Measurements from ENCODE around the gene MDN1.
"Not testable (repeated sequence)": the region's sequence is repeated elsewhere in the genome, so short reads cannot be mapped to it uniquely, and the experiment has no call there.

Gene MDN1

DNA sequence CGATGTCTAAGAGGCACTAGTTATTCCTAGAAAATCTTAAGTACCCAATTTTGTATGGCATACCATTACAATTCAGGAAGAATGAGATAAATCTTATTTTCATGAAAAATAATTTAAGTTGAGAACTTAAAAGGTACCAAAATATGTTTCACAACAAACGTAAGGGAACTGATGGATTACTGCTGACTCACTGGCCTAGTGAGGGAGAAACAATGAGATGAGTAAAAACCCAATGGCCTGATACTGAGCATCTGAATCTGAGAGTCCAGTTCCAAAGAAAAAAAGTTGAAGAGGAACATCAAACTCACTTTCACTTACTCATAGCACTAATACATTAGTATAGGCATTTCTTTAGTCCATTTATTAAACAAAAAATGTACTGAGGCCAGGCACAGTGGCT lies 56.0 kb downstream of the MDN1 start:
- no peak for DNase-seq

- no peak for DNase-seq
These were observed 60.8 kb downstream of the MDN1 start for GRCh38 chr6:89758830-89759229.

GRCh38 chr6:89750338-89750737 lies 69.3 kb downstream of the MDN1 start:
- no peak for DNase-seq

GRCh38 chr6:89749918-89750317 lies 69.7 kb downstream of the MDN1 start:
- no peak for DNase-seq

GRCh38 chr6:89745716-89746115 lies 73.9 kb downstream of the MDN1 start:
- DNase-seq: no peak

GRCh38 chr6:89745096-89745495 lies 74.5 kb downstream of the MDN1 start:
- no peak for DNase-seq

GRCh38 chr6:89736893-89737292 lies 82.7 kb downstream of the MDN1 start:
- DNase-seq: no peak

- no peak for DNase-seq
These were observed 85.1 kb downstream of the MDN1 start for GRCh38 chr6:89734526-89734925.

- no peak for DNase-seq
These were observed 87.5 kb downstream of the MDN1 start for GRCh38 chr6:89731924-89732567.

DNA sequence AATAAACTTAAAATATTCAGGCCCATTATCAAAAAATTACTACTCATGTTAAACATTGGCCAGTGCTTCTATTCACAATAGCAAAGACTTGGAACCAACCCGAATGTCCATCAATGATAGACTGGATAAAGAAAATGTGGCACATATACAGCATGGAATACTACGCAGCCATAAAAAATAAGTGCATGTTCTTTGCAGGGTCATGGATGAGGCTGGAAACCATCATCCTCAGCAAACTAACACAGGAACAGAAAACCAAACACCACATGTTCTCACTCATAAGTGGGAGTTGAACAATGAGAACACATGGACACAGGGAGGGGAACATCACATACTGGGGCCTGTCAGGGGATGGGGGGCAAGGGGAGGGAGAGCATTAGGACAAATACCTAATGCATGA lies 88.3 kb downstream of the MDN1 start:
- not testable (repeated sequence) for DNase-seq

- no peak for DNase-seq
These were observed 89.8 kb downstream of the MDN1 start for GRCh38 chr6:89729818-89730217.

DNA sequence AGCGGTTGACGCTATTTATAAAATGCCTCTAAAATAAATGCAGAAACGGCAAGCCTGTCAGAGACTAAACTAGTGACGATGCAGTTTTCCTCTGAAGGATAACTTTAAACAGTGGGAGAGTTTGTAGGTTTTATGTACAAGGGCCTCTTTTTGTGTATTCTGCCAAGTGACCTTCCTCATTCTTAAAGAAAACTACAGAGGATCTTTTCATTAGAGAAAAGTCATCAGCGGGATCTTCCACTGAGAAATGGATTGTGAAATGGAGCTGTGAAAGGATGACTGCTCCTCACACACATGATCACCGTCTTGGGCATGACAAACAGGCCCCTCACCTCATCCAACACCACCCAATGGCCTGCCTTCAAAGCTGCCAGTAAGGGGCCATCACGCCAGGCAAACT lies 92.1 kb downstream of the MDN1 start:
- no peak for DNase-seq

DNA sequence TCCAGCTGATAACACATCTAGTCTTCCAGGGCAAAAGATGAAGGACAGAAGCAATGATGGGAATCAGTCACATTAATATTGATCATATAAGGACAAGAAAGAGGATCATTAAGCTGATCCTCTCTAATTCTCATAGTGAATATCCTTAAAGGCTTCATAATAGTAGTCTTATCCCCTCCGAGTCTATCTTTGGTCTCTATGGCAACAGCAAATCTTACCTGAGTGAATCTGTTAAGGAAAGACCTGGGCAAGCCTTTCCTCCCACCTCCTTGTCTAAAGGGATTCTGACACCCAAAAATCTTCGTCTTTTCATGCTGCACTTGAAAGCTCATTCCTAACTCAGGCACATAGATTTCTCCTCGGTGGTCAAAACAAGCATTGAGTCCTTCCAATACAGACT lies 94.6 kb downstream of the MDN1 start:
- no peak for DNase-seq

GRCh38 chr6:89723046-89723445 lies 96.5 kb downstream of the MDN1 start:
- DNase-seq: no peak

GRCh38 chr6:89716532-89716931 lies 103.1 kb downstream of the MDN1 start:
- no peak for DNase-seq

- no peak for DNase-seq
These were observed 107.8 kb downstream of the MDN1 start for GRCh38 chr6:89711801-89712200.

- DNase-seq: no peak
These were observed 111.3 kb downstream of the MDN1 start for GRCh38 chr6:89708316-89708715.

- no peak for DNase-seq
These were observed 111.8 kb downstream of the MDN1 start for GRCh38 chr6:89707766-89708165.

- no peak for DNase-seq
These were observed 113.5 kb downstream of the MDN1 start for GRCh38 chr6:89706121-89706520.

DNA sequence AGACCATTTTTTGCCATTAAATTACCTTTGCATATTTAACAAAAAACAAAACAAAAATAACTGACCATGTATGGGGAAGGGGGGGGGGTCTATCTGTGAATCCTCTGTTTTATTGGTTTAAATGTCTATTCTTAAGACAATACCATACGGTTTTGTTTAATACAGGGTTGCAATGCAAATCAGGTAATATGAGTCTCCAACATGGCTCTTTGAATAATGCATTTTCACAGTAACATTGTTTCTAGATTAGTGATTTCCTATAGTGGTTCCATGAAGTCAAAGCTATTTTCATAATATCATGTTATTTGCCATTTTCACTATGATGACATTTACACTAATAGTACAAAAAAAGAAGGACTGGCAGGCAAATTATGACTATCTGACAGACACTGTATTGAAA lies 116.3 kb downstream of the MDN1 start:
- no peak for DNase-seq

- DNase-seq: no peak
These were observed 117.2 kb downstream of the MDN1 start for GRCh38 chr6:89702349-89702748.

- DNase-seq: no peak
These were observed 123.9 kb downstream of the MDN1 start for GRCh38 chr6:89695667-89696066.

DNA sequence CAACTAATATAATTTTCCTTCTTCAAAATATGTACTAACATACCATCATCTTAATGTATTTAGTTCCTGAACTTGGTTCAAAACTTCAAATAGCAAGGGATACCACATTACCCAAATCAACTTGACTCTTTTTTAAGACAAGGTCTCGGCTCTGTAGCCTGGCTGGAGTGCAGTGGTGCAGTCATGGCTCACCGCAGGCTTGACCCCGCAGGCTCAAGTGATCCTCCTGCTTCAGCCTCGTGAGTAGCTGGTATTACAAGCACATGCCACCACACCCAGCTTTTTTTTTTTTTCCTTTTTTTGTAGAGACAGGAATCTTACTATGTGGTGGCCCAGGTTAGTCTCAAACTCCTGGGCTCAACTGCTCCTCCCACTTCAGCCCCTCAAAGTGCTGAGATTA lies 125.2 kb downstream of the MDN1 start:
- DNase-seq: no peak

DNA sequence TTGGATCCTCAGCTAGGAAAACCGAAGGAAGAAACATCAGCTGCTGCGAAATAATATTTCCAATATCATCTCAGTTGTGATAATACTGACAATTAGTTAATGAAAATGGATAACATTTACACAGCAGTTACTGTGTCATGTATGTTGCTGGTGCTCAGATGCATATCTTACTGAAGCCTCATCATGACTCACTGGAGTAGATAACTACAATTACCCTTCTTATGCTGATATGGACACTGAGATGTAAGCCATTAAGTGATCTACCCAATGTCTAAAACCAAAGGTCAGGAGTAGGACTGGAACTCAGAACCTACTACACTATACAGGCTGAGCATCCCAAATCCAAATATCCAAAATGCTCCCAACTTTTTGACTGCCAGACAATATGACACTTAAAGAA lies 126.4 kb downstream of the MDN1 start:
- DNase-seq: no peak

DNA sequence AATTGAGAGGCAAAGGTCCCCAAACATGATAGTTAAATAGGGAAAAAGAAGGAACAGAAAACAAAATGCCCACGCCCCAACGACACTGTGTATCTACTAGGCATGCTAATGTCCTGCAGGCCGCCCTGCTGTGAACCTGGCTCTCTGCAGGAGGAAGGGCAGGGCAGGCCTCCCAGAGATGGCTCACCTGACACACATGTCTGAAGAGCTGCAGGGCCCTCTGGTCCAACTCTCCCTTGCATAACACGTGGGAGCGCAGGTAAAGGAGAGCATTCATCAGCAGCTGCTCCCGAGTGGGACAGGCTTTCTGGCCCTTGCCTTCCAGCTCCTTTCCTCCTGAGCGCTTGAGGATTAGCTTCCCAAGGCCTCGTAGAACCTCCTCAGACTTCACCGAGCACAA lies 127.3 kb downstream of the MDN1 start:
- no peak for DNase-seq

- no peak for DNase-seq
These were observed 128.7 kb downstream of the MDN1 start for GRCh38 chr6:89690944-89691324.
